HCT116 (cell line): ENCODE data around the gene CALR3. TPM values are rescaled to one million over a fixed set of nuclear protein-coding genes. Genes with fewer than 3 reads are reported as not detected.

ENCODE experiments used
- ATAC-seq: fragments of 200-7000 bp; cut with Tn5 transposase; 2 replicates; pipeline ENCODE4 v1.9.1; 2020; ENCODE audit warnings: mild to moderate bottlenecking, moderate library complexity
- BruUV-seq: library from RNA; stranded (reverse); fragments of 400-500 nt; replicated peaks from 2 replicates; lab custom pipeline; 2021; lab: Mats Ljungman, UMichigan
- CTCF ChIA-PET: fragments of 300-600 bp; sonication (Branson Sonifier 250); formaldehyde crosslinking; loops from one replicate; lab custom pipeline; 2021; ENCODE audit warnings: antibody characterized with exemption; lab: Charles Lee
- POLR2A ChIA-PET: fragments of 300-600, 350-600 bp; sonication (Branson Sonifier 250); formaldehyde crosslinking; loops from one replicate; lab custom pipeline; 2021; ENCODE audit warnings: antibody characterized with exemption; lab: Charles Lee
- RAD21 ChIA-PET, 2 experiments: fragments of 300-600 bp; sonication (Branson Sonifier 250); formaldehyde crosslinking; loops; one replicate each; lab custom pipeline; 2023; ENCODE audit warnings: low total read pairs in 2 of 2; ENCODE audit not compliant: uncharacterized antibody in 2 of 2, unreplicated experiment in 2 of 2, low non-redundant PET in 1 of 2; lab: Charles Lee
- DNase-seq: peaks from one replicate; pipeline ENCODE4 v3.0.0-alpha.2; 2010; ENCODE audit warnings: low read depth, low spot score
- H2AFZ ChIP-seq: fragments of 200-600 bp; shearing (Covaris generic), sonication (generic); 2 replicates; pipeline ENCODE4 v1.6.1; 2017; ENCODE audit warnings: low read depth, mixed run types, mixed read lengths, antibody characterized with exemption, low read length; ENCODE audit not compliant: poor library complexity, severe bottlenecking
- H3K27ac ChIP-seq: 2 replicates; pipeline ENCODE4 v1.5.1; 2012; ENCODE audit warnings: low read depth, low read length
- H3K27me3 ChIP-seq: fragments of 200-600 bp; sonication (generic); 2 replicates; pipeline ENCODE4 v1.6.1; 2016; ENCODE audit warnings: mixed run types, low read length, mixed read lengths; ENCODE audit not compliant: insufficient read depth
- H3K36me3 ChIP-seq, 2 experiments: fragments of 200-500 bp in 1 of 2; fragments of 200-600 bp in 1 of 2; sonication (Bioruptor generic) in 1 of 2; sonication (generic) in 1 of 2; 2 replicates each; pipeline versions ENCODE4 v1.5.1 to v1.6.1; 2014 to 2016; ENCODE audit warnings: low read length in 2 of 2, inconsistent platforms in 1 of 2, mixed read lengths in 1 of 2, mixed run types in 1 of 2; ENCODE audit not compliant: insufficient read depth in 2 of 2, control insufficient read depth in 1 of 2
- H3K4me1 ChIP-seq, 2 experiments: fragments of 200-600 bp in 1 of 2; sonication (generic) in 1 of 2; 2 replicates each; pipeline versions ENCODE4 v1.5.1 to v1.6.1; 2012 to 2017; ENCODE audit warnings: low read length in 2 of 2, inconsistent platforms in 1 of 2, mild to moderate bottlenecking in 1 of 2, mixed read lengths in 1 of 2, mixed run types in 1 of 2, moderate library complexity in 1 of 2; ENCODE audit not compliant: insufficient read depth in 2 of 2, control insufficient read depth in 1 of 2
- H3K4me2 ChIP-seq: fragments of 200-600 bp; sonication (generic); 2 replicates; pipeline ENCODE4 v1.6.1; 2017; ENCODE audit warnings: mixed run types, low read length, mixed read lengths
- H3K4me3 ChIP-seq, 2 experiments: fragments of 200-600 bp in 1 of 2; sonication (generic) in 1 of 2; replicated peaks in 1 of 2; 2 replicates each; pipeline ENCODE4 v1.5.1; 2011 to 2016; ENCODE audit warnings: low read length in 2 of 2, control low read depth in 1 of 2, low read depth in 1 of 2, mild to moderate bottlenecking in 1 of 2, mixed read lengths in 1 of 2, mixed run types in 1 of 2
- H3K79me2 ChIP-seq: fragments of 200-600 bp; sonication (generic); 2 replicates; pipeline ENCODE4 v1.6.1; 2017; ENCODE audit warnings: mild to moderate bottlenecking, mixed run types, low read length, moderate library complexity, mixed read lengths; ENCODE audit not compliant: insufficient read depth
- H3K9ac ChIP-seq: fragments of 200-600 bp; sonication (generic); 2 replicates; pipeline ENCODE4 v1.6.1; 2016; ENCODE audit warnings: low read length, mixed read lengths
- H3K9me2 ChIP-seq: fragments of 200-600 bp; sonication (generic), shearing (Covaris generic); 2 replicates; pipeline ENCODE4 v1.6.1; 2017; ENCODE audit warnings: mixed run types, mild to moderate bottlenecking, moderate library complexity; ENCODE audit not compliant: insufficient read depth
- H3K9me3 ChIP-seq, 2 experiments: fragments of 200-500 bp in 1 of 2; fragments of 200-600 bp in 1 of 2; sonication (Bioruptor generic) in 1 of 2; sonication (generic) in 1 of 2; 2 replicates each; pipeline ENCODE4 v1.6.1; 2014 to 2017; ENCODE audit warnings: low read length in 2 of 2, mixed read lengths in 2 of 2, inconsistent platforms in 1 of 2, low read depth in 1 of 2, mild to moderate bottlenecking in 1 of 2, mixed run types in 1 of 2, moderate library complexity in 1 of 2; ENCODE audit not compliant: control insufficient read depth in 1 of 2, insufficient read depth in 1 of 2
- H4K20me1 ChIP-seq: fragments of 200-600 bp; sonication (generic), shearing (Covaris generic); 2 replicates; pipeline ENCODE4 v1.6.1; 2017; ENCODE audit warnings: mixed run types, mild to moderate bottlenecking, moderate library complexity; ENCODE audit not compliant: insufficient read depth
- CTCF ChIP-seq, 3 experiments: fragments of 200-600 bp in 1 of 3; sonication (generic) in 1 of 3; IDR thresholded peaks in 2 of 3; conservative IDR thresholded peaks in 1 of 3; 2 replicates each; pipeline ENCODE4 v1.5.1; 2012 to 2017; ENCODE audit warnings: low read depth in 2 of 3, low read length in 2 of 3, antibody characterized with exemption in 1 of 3, borderline replicate concordance in 1 of 3, control low read depth in 1 of 3, mild to moderate bottlenecking in 1 of 3, mixed read lengths in 1 of 3, mixed run types in 1 of 3, moderate library complexity in 1 of 3; ENCODE audit not compliant: insufficient read depth in 1 of 3
- EGR1 ChIP-seq: IDR thresholded peaks from 2 replicates; pipeline ENCODE4 v1.6.1; 2012; ENCODE audit warnings: low read depth
- EZH2 ChIP-seq: fragments of 200-600 bp; sonication (generic); IDR thresholded peaks from 2 replicates; pipeline ENCODE4 v1.6.1; 2017; ENCODE audit warnings: antibody characterized with exemption, mixed run types
- JUND ChIP-seq: IDR thresholded peaks from 2 replicates; pipeline ENCODE4 v1.6.1; 2012
- MAX ChIP-seq: IDR thresholded peaks from 2 replicates; pipeline ENCODE4 v1.6.1; 2012
- POLR2A ChIP-seq: IDR thresholded peaks from 2 replicates; pipeline ENCODE4 v1.7.0; 2011; ENCODE audit warnings: borderline replicate concordance; ENCODE audit not compliant: insufficient read depth, insufficient read length; ENCODE audit errors: extremely low read depth
- RAD21 ChIP-seq: IDR thresholded peaks from 2 replicates; pipeline ENCODE4 v1.6.1; 2012; ENCODE audit warnings: low read depth, mild to moderate bottlenecking
- REST ChIP-seq: IDR thresholded peaks from 2 replicates; pipeline ENCODE4 v1.6.1; 2012; ENCODE audit warnings: low read depth
- SP1 ChIP-seq: IDR thresholded peaks from 2 replicates; pipeline ENCODE4 v1.6.1; 2012; ENCODE audit warnings: low read depth
- ZFX ChIP-seq: fragments of 450-650 bp; IDR thresholded peaks from 2 replicates; pipeline ENCODE4 v1.6.1; 2017
- ZNF274 ChIP-seq: fragments of 200-500 bp; sonication (Bioruptor generic); IDR thresholded peaks from 2 replicates; pipeline ENCODE4 v1.6.1; 2014; ENCODE audit warnings: mild to moderate bottlenecking, low read depth, low read length, inconsistent platforms
- intact Hi-C: fragments of 100-400 bp; cut with micrococcal nuclease; formaldehyde crosslinking; loops from 2 replicates; pipeline ENCODE4 v1.10.0; 2022
- total RNA-seq: library from RNA; stranded (reverse); gene quantifications from one replicate; pipeline ENCODE4 v1.2.1, GENCODE V29; 2021; ENCODE audit not compliant: unreplicated experiment

Gene CALR3
- total RNA-seq, 1 experiment from 2014 or later, result not detected

DNA sequence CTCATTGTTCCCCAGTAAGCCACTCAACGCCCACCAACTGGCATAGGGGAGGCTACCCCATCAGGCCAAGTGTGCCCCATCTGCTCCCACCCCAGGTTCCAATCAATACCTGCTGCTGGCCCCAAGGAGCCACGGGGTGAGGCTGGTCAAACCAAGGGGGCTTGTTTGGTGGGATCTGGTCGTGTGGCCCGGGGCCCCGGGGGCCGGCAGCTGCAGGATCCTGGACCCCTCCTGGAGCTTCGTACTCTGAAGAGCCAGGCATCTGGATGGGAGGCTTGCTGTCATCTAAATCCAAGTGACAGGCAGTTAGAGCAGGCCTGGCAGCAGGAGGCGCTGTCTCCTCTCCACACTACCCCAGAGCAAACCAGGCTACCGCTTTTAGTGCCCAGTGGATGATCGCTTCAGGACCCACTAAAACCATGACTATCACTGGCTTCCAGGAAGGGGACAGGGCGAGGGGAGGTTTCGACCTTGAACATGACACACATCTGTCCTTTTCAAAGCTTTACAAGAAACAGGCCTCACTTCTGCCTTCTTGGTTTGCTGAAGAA lies 32.1 kb upstream of the CALR3 start:
- Histone ChIP-seq H3K36me3 (peaks cover 57 to 85% of the 10 kb centered on the region in 2 experiments; a peak in 3 of 4 replicates), H3K4me1 (no peaks in the 10 kb centered on the region), H2AFZ (no peak overlapping the region), H3K4me3 (no peak overlapping the region), H3K4me2 (no peak overlapping the region), H3K9ac (no peak overlapping the region), H3K27ac (no peak overlapping the region), H3K79me2 (peaks cover 37% of the 10 kb centered on the region), H3K9me3 (no peaks in the 10 kb centered on the region), H3K9me2 (no peaks in the 10 kb centered on the region), H3K27me3 (no peaks in the 10 kb centered on the region), H4K20me1 (no peaks in the 10 kb centered on the region)
- RAD21 ChIA-PET, result no interaction called here
- ATAC-seq (peak; percentile 73), DNase-seq (no peak)
- intact Hi-C loops, result no loop called here
- CTCF ChIA-PET, result no interaction called here
- POLR2A ChIA-PET, result no interaction called here
- no TSS peak for BruUV-seq
- TF ChIP-seq EZH2, result no peak
- TF ChIP-seq ZNF274, result no peak
- peak; percentile 36; the same call in 1 of the 2 replicates for TF ChIP-seq RAD21
- TF ChIP-seq EGR1, result no peak
- peak in 2 of 3 experiments; percentile 60 to 63; a peak in 4 of 6 replicates for TF ChIP-seq CTCF (IDR thresholded peaks at IDR 0.05 in 2 of 3, conservative IDR thresholded peaks at IDR 0.05 in 1 of 3; ENCODE audit: borderline replicate concordance in 1 of 3, insufficient read depth in 1 of 3, low read depth in 2 of 3, low read length in 2 of 3)
- TF ChIP-seq MAX, result no peak
- no peak for TF ChIP-seq POLR2A
- no peak for TF ChIP-seq ZFX
- no peak for TF ChIP-seq REST
- TF ChIP-seq SP1, result no peak
- TF ChIP-seq JUND, result no peak
